ENCODE data around the gene RCBTB2. TPM values are rescaled to one million over a fixed set of nuclear protein-coding genes. Genes with fewer than 3 reads are reported as not detected.

Gene RCBTB2
- total and polyA plus RNA-seq, 7 experiments from 2014 or later, result 7.6 to 19.7 (median 11.5) TPM

- Mint-ChIP-seq H3K9me3 (peaks cover 0 to 4% (median 0%) of the 10 kb centered on the region in 11 donors), H3K4me3 (peak overlapping the region; percentile 51 to 86 (median 76)), H3K27me3 (peaks cover 0 to 11% (median 0%) of the 10 kb centered on the region in 5 donors), H3K4me1 (peaks cover 47 to 78% (median 61%) of the 10 kb centered on the region in 7 donors), H3K36me3 (peaks cover 0 to 51% (median 4%) of the 10 kb centered on the region in 5 donors), H3K27ac (peak overlapping the region; percentile 83 to 98 (median 91))
- peaks cover 34 to 47% of the 10 kb centered on the region in 2 donors for H3K4me1 ChIP-seq (ENCODE audit: control insufficient read depth in 2 of 2, insufficient read depth in 2 of 2, low read length in 2 of 2)
- intact Hi-C loops (cut with micrococcal nuclease), result loop anchor here (1.0 to 10.0 kb wide), 12 partner anchors 13 to 351 kb away; partner anchors contain the start of gene CYSLTR2 (in 2 of the 2)
- no peaks in the 10 kb centered on the region for H3K27me3 ChIP-seq (ENCODE audit: control insufficient read depth in 2 of 2, insufficient read depth in 2 of 2, low read length in 2 of 2)
- no peaks in the 10 kb centered on the region for H3K9me3 ChIP-seq (ENCODE audit: control insufficient read depth in 2 of 3, low read length in 3 of 3)
- peak overlapping the region; percentile 59 for H3K27ac ChIP-seq (ENCODE audit: low read depth, low read length)
- DNase-seq (peak in 7 of 9 donors; percentile 73 to 88 (median 84)), ATAC-seq (peak; percentile 85)
- H3K36me3 ChIP-seq (ENCODE audit: control insufficient read depth in 2 of 3, insufficient read depth in 3 of 3, low read length in 3 of 3), result no peaks in the 10 kb centered on the region
- ChIA-PET POLR2A (interaction anchor here (0.5 to 3.9 kb wide), 19 partner anchors 10 to 939 kb away, joined by 3 to 83 read pairs (median 5); partner anchors contain the start of genes CYSLTR2, LPAR6 and RCBTB2), CTCF (interaction anchor here (0.6 to 2.4 kb wide), 8 partner anchors 25 to 361 kb away, joined by 3 to 10 read pairs (median 4); partner anchors contain the start of gene RCBTB2)
- H3K4me3 ChIP-seq (ENCODE audit: low read length), result peak overlapping the region; percentile 37
These were observed 27.2 kb downstream of the RCBTB2 start for GRCh38 chr13:48505597-48506091.

GRCh38 chr13:48505012-48505411 lies 27.9 kb downstream of the RCBTB2 start:
- Histone ChIP-seq H3K9me3 (ENCODE audit: control insufficient read depth in 2 of 3, low read length in 3 of 3) (no peaks in the 10 kb centered on the region), H3K4me3 (ENCODE audit: low read length) (peak overlapping the region; percentile 37), H3K27me3 (ENCODE audit: control insufficient read depth in 2 of 2, insufficient read depth in 2 of 2, low read length in 2 of 2) (no peaks in the 10 kb centered on the region), H3K27ac (ENCODE audit: low read depth, low read length) (peak overlapping the region; percentile 59), H3K36me3 (ENCODE audit: control insufficient read depth in 2 of 3, insufficient read depth in 3 of 3, low read length in 3 of 3) (no peaks in the 10 kb centered on the region), H3K4me1 (ENCODE audit: control insufficient read depth in 2 of 2, insufficient read depth in 2 of 2, low read length in 2 of 2) (peaks cover 34 to 41% of the 10 kb centered on the region in 2 donors)
- H3K4me1 Mint-ChIP-seq, result peaks cover 42 to 77% (median 59%) of the 10 kb centered on the region in 7 donors
- H3K27me3 Mint-ChIP-seq, result peaks cover 0 to 11% (median 0%) of the 10 kb centered on the region in 5 donors
- H3K4me3 Mint-ChIP-seq, result peak overlapping the region; percentile 51 to 86 (median 76)
- ATAC-seq, result peak; percentile 55
- intact Hi-C loops (cut with micrococcal nuclease), result loop anchor here (1.0 to 10.0 kb wide), 12 partner anchors 13 to 350 kb away; partner anchors contain the start of gene CYSLTR2 (in 2 of the 2)
- POLR2A ChIA-PET, result interaction anchor here (0.7 to 3.9 kb wide), 12 partner anchors 10 to 104 kb away, joined by 3 to 83 read pairs (median 5); partner anchors contain the start of genes LPAR6 and RCBTB2
- H3K27ac Mint-ChIP-seq, result peak overlapping the region; percentile 83 to 98 (median 91)
- H3K9me3 Mint-ChIP-seq, result peaks cover 0 to 4% (median 0%) of the 10 kb centered on the region in 11 donors
- H3K36me3 Mint-ChIP-seq, result peaks cover 0 to 50% (median 4%) of the 10 kb centered on the region in 5 donors
- DNase-seq, result peak in 1 of 9 donors; percentile 22
- CTCF ChIA-PET, result interaction anchor here (0.7 to 2.4 kb wide), 3 partner anchors 62 to 320 kb away, joined by 3 to 10 read pairs (median 3); no protein-coding TSS in a partner anchor

GRCh38 chr13:48504606-48505005 lies 28.3 kb downstream of the RCBTB2 start:
- no peak overlapping the region for H3K4me3 ChIP-seq (ENCODE audit: low read length)
- Mint-ChIP-seq H3K27me3 (peaks cover 0 to 11% (median 0%) of the 10 kb centered on the region in 5 donors), H3K9me3 (peaks cover 0 to 4% (median 0%) of the 10 kb centered on the region in 11 donors), H3K4me1 (peaks cover 38 to 74% (median 55%) of the 10 kb centered on the region in 7 donors), H3K36me3 (peaks cover 0 to 51% (median 4%) of the 10 kb centered on the region in 5 donors), H3K27ac (peak overlapping the region in 8 of 9 donors; percentile 71 to 98 (median 90)), H3K4me3 (peak overlapping the region in 8 of 10 donors; percentile 12 to 86 (median 65))
- intact Hi-C loops (cut with micrococcal nuclease), result loop anchor here (1.0 to 10.0 kb wide), 12 partner anchors 12 to 350 kb away; partner anchors contain the start of gene CYSLTR2 (in 2 of the 2)
- DNase-seq (no peak), ATAC-seq (no peak)
- ChIA-PET CTCF (interaction anchor here (0.7 to 2.4 kb wide), 3 partner anchors 61 to 320 kb away, joined by 3 to 10 read pairs (median 3); no protein-coding TSS in a partner anchor), POLR2A (interaction anchor here (0.7 to 3.9 kb wide), 9 partner anchors 10 to 102 kb away, joined by 3 to 83 read pairs (median 5); partner anchors contain the start of gene RCBTB2)
- H3K36me3 ChIP-seq (ENCODE audit: control insufficient read depth in 2 of 3, insufficient read depth in 3 of 3, low read length in 3 of 3), result no peaks in the 10 kb centered on the region
- peaks cover 34 to 38% of the 10 kb centered on the region in 2 donors for H3K4me1 ChIP-seq (ENCODE audit: control insufficient read depth in 2 of 2, insufficient read depth in 2 of 2, low read length in 2 of 2)
- H3K27ac ChIP-seq (ENCODE audit: low read depth, low read length), result no peak overlapping the region
- no peaks in the 10 kb centered on the region for H3K9me3 ChIP-seq (ENCODE audit: control insufficient read depth in 2 of 3, low read length in 3 of 3)
- no peaks in the 10 kb centered on the region for H3K27me3 ChIP-seq (ENCODE audit: control insufficient read depth in 2 of 2, insufficient read depth in 2 of 2, low read length in 2 of 2)

GRCh38 chr13:48502601-48503319 lies 30.1 kb downstream of the RCBTB2 start:
- Mint-ChIP-seq H3K27me3 (peaks cover 0 to 4% (median 0%) of the 10 kb centered on the region in 5 donors), H3K9me3 (peaks cover 0 to 4% (median 0%) of the 10 kb centered on the region in 11 donors), H3K4me1 (peaks cover 38 to 82% (median 65%) of the 10 kb centered on the region in 7 donors), H3K27ac (peak overlapping the region in 5 of 9 donors; percentile 4 to 48 (median 14)), H3K4me3 (peak overlapping the region in 1 of 10 donors; percentile 12), H3K36me3 (peaks cover 0 to 50% (median 4%) of the 10 kb centered on the region in 5 donors)
- DNase-seq, result no peak
- H3K27ac ChIP-seq (ENCODE audit: low read depth, low read length), result no peak overlapping the region
- peaks cover 34 to 38% of the 10 kb centered on the region in 2 donors for H3K4me1 ChIP-seq (ENCODE audit: control insufficient read depth in 2 of 2, insufficient read depth in 2 of 2, low read length in 2 of 2)
- no peak overlapping the region for H3K4me3 ChIP-seq (ENCODE audit: low read length)
- no peaks in the 10 kb centered on the region for H3K9me3 ChIP-seq (ENCODE audit: control insufficient read depth in 2 of 3, low read length in 3 of 3)
- POLR2A ChIA-PET, result interaction anchor here (0.6 to 2.1 kb wide), 2 partner anchors 29 to 344 kb away, joined by 3 to 12 read pairs; partner anchors contain the start of gene RCBTB2
- no peaks in the 10 kb centered on the region for H3K36me3 ChIP-seq (ENCODE audit: control insufficient read depth in 2 of 3, insufficient read depth in 3 of 3, low read length in 3 of 3)
- CTCF ChIA-PET, result no interaction called here
- no peaks in the 10 kb centered on the region for H3K27me3 ChIP-seq (ENCODE audit: control insufficient read depth in 2 of 2, insufficient read depth in 2 of 2, low read length in 2 of 2)
- ATAC-seq, result no peak
- intact Hi-C loops (cut with micrococcal nuclease), result loop anchor here (10.0 kb wide), 3 partner anchors 152 to 348 kb away; partner anchors contain the start of gene CYSLTR2 (in 1 of the 2)

- peaks cover 35 to 36% of the 10 kb centered on the region in 2 donors for H3K4me1 ChIP-seq (ENCODE audit: control insufficient read depth in 2 of 2, insufficient read depth in 2 of 2, low read length in 2 of 2)
- H3K4me3 ChIP-seq (ENCODE audit: low read length), result no peak overlapping the region
- H3K4me1 Mint-ChIP-seq, result peaks cover 44 to 84% (median 59%) of the 10 kb centered on the region in 7 donors
- no peaks in the 10 kb centered on the region for H3K9me3 ChIP-seq (ENCODE audit: control insufficient read depth in 2 of 3, low read length in 3 of 3)
- no peaks in the 10 kb centered on the region for H3K27me3 ChIP-seq (ENCODE audit: control insufficient read depth in 2 of 2, insufficient read depth in 2 of 2, low read length in 2 of 2)
- peak overlapping the region in 1 of 9 donors; percentile 41 for H3K27ac Mint-ChIP-seq
- intact Hi-C loops (cut with micrococcal nuclease), result loop anchor here (10.0 kb wide), 3 partner anchors 153 to 347 kb away; partner anchors contain the start of gene CYSLTR2 (in 1 of the 2)
- CTCF ChIA-PET, result no interaction called here
- no peak overlapping the region for H3K27ac ChIP-seq (ENCODE audit: low read depth, low read length)
- peaks cover 0 to 4% (median 0%) of the 10 kb centered on the region in 11 donors for H3K9me3 Mint-ChIP-seq
- POLR2A ChIA-PET, result interaction anchor here (0.7 to 2.1 kb wide), 3 partner anchors 8 to 30 kb away, joined by 3 to 12 read pairs (median 4); partner anchors contain the start of gene RCBTB2
- no peak for ATAC-seq
- DNase-seq, result no peak
- peaks cover 0 to 44% (median 0%) of the 10 kb centered on the region in 5 donors for H3K36me3 Mint-ChIP-seq
- H3K4me3 Mint-ChIP-seq, result no peak overlapping the region
- H3K36me3 ChIP-seq (ENCODE audit: control insufficient read depth in 2 of 3, insufficient read depth in 3 of 3, low read length in 3 of 3), result no peaks in the 10 kb centered on the region
- H3K27me3 Mint-ChIP-seq, result no peaks in the 10 kb centered on the region
These were observed 31.2 kb downstream of the RCBTB2 start for GRCh38 chr13:48501705-48502104.
